B cell (primary cell): ENCODE results near the gene PNMA8C. TPM values are rescaled to one million over a fixed set of nuclear protein-coding genes. Genes with fewer than 3 reads are reported as not detected.

Experiments
- ATAC-seq: fragments of 200-7000 bp; cut with Tn5 transposase; one replicate; pipeline ENCODE4 v1.10.0; 2021; ENCODE audit warnings: low read depth, mild to moderate bottlenecking, moderate number of reproducible peaks, moderate library complexity
- CTCF ChIA-PET: fragments of 350-600 bp; sonication (Branson Sonifier 250); formaldehyde crosslinking; loops from one replicate; lab custom pipeline; 2021; ENCODE audit warnings: antibody characterized with exemption, inconsistent platforms; lab: Charles Lee
- POLR2A ChIA-PET: fragments of 350-600 bp; sonication (Branson Sonifier 250); formaldehyde crosslinking; loops from one replicate; lab custom pipeline; 2021; ENCODE audit warnings: antibody characterized with exemption; lab: Charles Lee
- DNase-seq: peaks from one replicate; pipeline ENCODE4 v3.0.0; 2013
- H2AFZ ChIP-seq: 2 replicates; pipeline ENCODE4 v1.6.1; 2012; ENCODE audit warnings: mild to moderate bottlenecking, low read depth, low read length; ENCODE audit not compliant: insufficient read depth, poor library complexity, severe bottlenecking
- H3K27ac ChIP-seq, 2 donors: 1 replicate in 1 of 2; 2 replicates in 1 of 2; pipeline ENCODE4 v1.5.1; 2012 to 2013; ENCODE audit warnings: low read length in 2 of 2, mild to moderate bottlenecking in 2 of 2, moderate library complexity in 1 of 2
- H3K27me3 ChIP-seq, 4 experiments: fragments of 200-600 bp in 1 of 4; sonication (generic) in 1 of 4; replicated peaks in 1 of 4; 1 replicate in 2 of 4; 2 replicates in 2 of 4; pipeline versions ENCODE4 v1.6.1 to v1.7.0; 2013 to 2016; ENCODE audit warnings: low read length in 3 of 4, mild to moderate bottlenecking in 2 of 4, mixed read lengths in 1 of 4, moderate library complexity in 1 of 4; ENCODE audit not compliant: insufficient read depth in 4 of 4, control insufficient read depth in 3 of 4; ENCODE audit errors: control extremely low read depth in 1 of 4
- H3K36me3 ChIP-seq, 2 experiments: replicated peaks in 1 of 2; 1 replicate in 1 of 2; 2 replicates in 1 of 2; pipeline versions ENCODE4 v1.6.1 to v1.7.1; 2013; ENCODE audit warnings: low read length in 1 of 2; ENCODE audit not compliant: insufficient read depth in 2 of 2, control insufficient read depth in 1 of 2; ENCODE audit errors: control extremely low read depth in 1 of 2, extremely low read depth in 1 of 2
- H3K4me1 ChIP-seq, 2 donors: fragments of 200-600 bp in 1 of 2; sonication (generic) in 1 of 2; 1 replicate in 1 of 2; 2 replicates in 1 of 2; pipeline versions ENCODE4 v1.5.1 to v1.6.1; 2013 to 2017; ENCODE audit warnings: low read length in 2 of 2; ENCODE audit not compliant: control insufficient read depth in 2 of 2, insufficient read depth in 2 of 2
- H3K4me2 ChIP-seq: replicated peaks from 2 replicates; pipeline ENCODE3; 2012; ENCODE audit warnings: mild to moderate bottlenecking, low read depth, low read length; ENCODE audit not compliant: poor library complexity, severe bottlenecking
- H3K4me3 ChIP-seq, 5 experiments: fragments of 200-600 bp in 1 of 5; sonication (generic) in 1 of 5; 1 replicate in 3 of 5; 2 replicates in 2 of 5; pipeline versions ENCODE4 v1.5.1 to v1.7.0; 2011 to 2016; ENCODE audit warnings: low read length in 4 of 5, mild to moderate bottlenecking in 4 of 5, low read depth in 2 of 5, control low read depth in 1 of 5, moderate library complexity in 1 of 5; ENCODE audit not compliant: insufficient read depth in 1 of 5; ENCODE audit errors: control extremely low read depth in 1 of 5, extremely low read depth in 1 of 5
- H3K79me2 ChIP-seq: fragments of 200-600 bp; sonication (generic); one replicate; pipeline ENCODE4 v1.6.0; 2016; ENCODE audit warnings: low read length; ENCODE audit not compliant: control insufficient read depth, insufficient read depth
- H3K9ac ChIP-seq: fragments of 200-600 bp; sonication (generic); 2 replicates; pipeline ENCODE4 v1.6.1; 2017; ENCODE audit warnings: mild to moderate bottlenecking, low read length, moderate library complexity
- H3K9me3 ChIP-seq, 3 donors: one replicate each; pipeline versions ENCODE4 v1.6.1 to v1.7.1; 2013; ENCODE audit warnings: low read length in 2 of 3; ENCODE audit not compliant: control insufficient read depth in 2 of 3, insufficient read depth in 1 of 3; ENCODE audit errors: control extremely low read depth in 1 of 3
- H4K20me1 ChIP-seq: 2 replicates; pipeline ENCODE4 v1.6.0; 2012; ENCODE audit warnings: mild to moderate bottlenecking, low read length; ENCODE audit not compliant: insufficient read depth, control insufficient read depth, poor library complexity, severe bottlenecking
- H3K27ac Mint-ChIP-seq: one replicate; pipeline ENCODE4 v1.8.0; 2021; ENCODE audit warnings: mixed read lengths
- H3K27me3 Mint-ChIP-seq: one replicate; pipeline ENCODE4 v1.8.0; 2021; ENCODE audit warnings: mixed read lengths
- H3K4me1 Mint-ChIP-seq: one replicate; pipeline ENCODE4 v1.8.0; 2021; ENCODE audit warnings: mixed read lengths
- H3K4me3 Mint-ChIP-seq: one replicate; pipeline ENCODE4 v1.8.0; 2021; ENCODE audit warnings: mixed read lengths
- H3K9me3 Mint-ChIP-seq: one replicate; pipeline ENCODE4 v1.8.0; 2022; ENCODE audit warnings: mixed read lengths; ENCODE audit not compliant: insufficient read depth
- EZH2 ChIP-seq: IDR thresholded peaks from 2 replicates; pipeline ENCODE4 v1.6.1; 2012; ENCODE audit warnings: borderline replicate concordance, low read depth, mild to moderate bottlenecking, moderate library complexity, low read length; ENCODE audit not compliant: insufficient read depth, poor library complexity, severe bottlenecking
- WGBS: methylation state at CpG from one replicate; pipeline ENCODE4 v1.1.5; 2013; ENCODE audit warnings: missing lambda C conversion rate; ENCODE audit not compliant: insufficient coverage; 5-methylcytosine and 5-hydroxymethylcytosine counted together
- intact Hi-C: fragments of 100-400 bp; cut with micrococcal nuclease; formaldehyde crosslinking; loops from one replicate; pipeline ENCODE4 v1.10.0; 2022
- polyA plus RNA-seq: library from polyadenylated mRNA; depleted of rRNA; stranded (reverse); fragments of >200 nt; gene quantifications from 2 replicates; pipeline ENCODE4 v1.2.3, GENCODE V29; 2012
- total RNA-seq, 2 donors: library from RNA; stranded (reverse); fragments of 120-200 nt in 1 of 2; gene quantifications; 1 replicate in 1 of 2; 2 replicates in 1 of 2; pipeline versions ENCODE4 v1.2.3 to v1.2.4, GENCODE V29; 2013 to 2022
- TF ChIP-seq, protein P1 (sequence below): fragments of 200-600 bp; IDR thresholded peaks from one replicate; pipeline ENCODE4 v1.8.0; 2022; ENCODE audit warnings: antibody characterized with exemption, mild to moderate bottlenecking

The PNMA8C gene
- total and polyA plus RNA-seq, 2 donors (not counting 1 experiment from before 2014, with no cell fraction given) = not detected

DNA sequence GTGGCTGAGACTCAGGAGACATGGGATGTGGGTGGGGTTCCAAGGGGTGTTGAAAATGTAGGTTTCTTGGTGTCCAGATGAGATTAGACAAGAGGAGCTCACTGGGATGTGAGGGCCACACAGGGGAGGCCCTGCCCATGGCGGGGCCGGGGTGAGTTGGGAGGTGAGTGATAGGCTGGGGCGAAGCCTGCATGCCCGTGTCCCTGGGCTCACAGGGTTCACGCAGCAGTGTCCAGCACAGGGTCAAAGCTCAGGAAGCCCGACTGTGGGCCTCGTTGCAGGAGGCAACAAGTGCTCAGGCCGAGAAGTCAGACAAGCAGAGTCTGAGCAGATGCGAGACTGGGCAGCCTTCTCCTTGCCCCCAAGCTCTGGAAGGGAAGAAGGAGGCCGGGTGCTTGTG is 42.6 kb downstream of the PNMA8C start:
- H3K4me3 Mint-ChIP-seq = no peak overlapping the region

GRCh38 chr19:46385636-46386035 is 43.1 kb downstream of the PNMA8C start:
- H3K4me3 Mint-ChIP-seq = no peak overlapping the region
- no peaks in the 10 kb centered on the region for H3K4me1 Mint-ChIP-seq
- Histone ChIP-seq H4K20me1 (no peaks in the 10 kb centered on the region), H3K4me2 (no peak overlapping the region), H3K9ac (no peak overlapping the region), H2AFZ (no peak overlapping the region), H3K4me1 (no peaks in the 10 kb centered on the region), H3K27me3 (no peaks in the 10 kb centered on the region), H3K79me2 (peaks cover 2% of the 10 kb centered on the region), H3K36me3 (peaks cover 0 to 77% of the 10 kb centered on the region in 2 experiments), H3K9me3 (no peaks in the 10 kb centered on the region), H3K4me3 (no peak overlapping the region), H3K27ac (no peak overlapping the region)
- CTCF ChIA-PET = interaction anchor here (0.7 to 1.4 kb wide), 2 partner anchors 10 to 60 kb away, joined by 3 to 6 read pairs; no protein-coding TSS in a partner anchor
- no peak for DNase-seq
- intact Hi-C loops = no loop called here
- no peak overlapping the region for H3K27ac Mint-ChIP-seq
- TF ChIP-seq, protein P1, sequence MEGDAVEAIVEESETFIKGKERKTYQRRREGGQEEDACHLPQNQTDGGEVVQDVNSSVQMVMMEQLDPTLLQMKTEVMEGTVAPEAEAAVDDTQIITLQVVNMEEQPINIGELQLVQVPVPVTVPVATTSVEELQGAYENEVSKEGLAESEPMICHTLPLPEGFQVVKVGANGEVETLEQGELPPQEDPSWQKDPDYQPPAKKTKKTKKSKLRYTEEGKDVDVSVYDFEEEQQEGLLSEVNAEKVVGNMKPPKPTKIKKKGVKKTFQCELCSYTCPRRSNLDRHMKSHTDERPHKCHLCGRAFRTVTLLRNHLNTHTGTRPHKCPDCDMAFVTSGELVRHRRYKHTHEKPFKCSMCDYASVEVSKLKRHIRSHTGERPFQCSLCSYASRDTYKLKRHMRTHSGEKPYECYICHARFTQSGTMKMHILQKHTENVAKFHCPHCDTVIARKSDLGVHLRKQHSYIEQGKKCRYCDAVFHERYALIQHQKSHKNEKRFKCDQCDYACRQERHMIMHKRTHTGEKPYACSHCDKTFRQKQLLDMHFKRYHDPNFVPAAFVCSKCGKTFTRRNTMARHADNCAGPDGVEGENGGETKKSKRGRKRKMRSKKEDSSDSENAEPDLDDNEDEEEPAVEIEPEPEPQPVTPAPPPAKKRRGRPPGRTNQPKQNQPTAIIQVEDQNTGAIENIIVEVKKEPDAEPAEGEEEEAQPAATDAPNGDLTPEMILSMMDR = no peak
- POLR2A ChIA-PET = no interaction called here
- H3K27me3 Mint-ChIP-seq = no peaks in the 10 kb centered on the region
- WGBS = 89% methylated on average over 11 of the region's 11 CpGs
- no peak for ATAC-seq
- H3K9me3 Mint-ChIP-seq = no peaks in the 10 kb centered on the region

More for the DNA sequence above, 42.6 kb downstream of the PNMA8C start:
- no peak overlapping the region for H3K9ac ChIP-seq
- no peak overlapping the region for H2AFZ ChIP-seq
- H3K27ac ChIP-seq = no peak overlapping the region
- no peaks in the 10 kb centered on the region for H3K9me3 ChIP-seq
- DNase-seq = no peak
- peaks cover 2% of the 10 kb centered on the region for H3K79me2 ChIP-seq
- H3K4me1 ChIP-seq = no peaks in the 10 kb centered on the region
- no peak for TF ChIP-seq EZH2
- TF ChIP-seq, protein P1 = no peak
- ChIA-PET POLR2A (no interaction called here), CTCF (interaction anchor here (0.7 to 1.4 kb wide), 2 partner anchors 9 to 60 kb away, joined by 3 to 6 read pairs; no protein-coding TSS in a partner anchor)
- Mint-ChIP-seq H3K27me3 (no peaks in the 10 kb centered on the region), H3K4me1 (no peaks in the 10 kb centered on the region), H3K27ac (no peak overlapping the region), H3K9me3 (no peaks in the 10 kb centered on the region)
- ATAC-seq = no peak
- 98% methylated on average over 9 of the region's 10 CpGs for WGBS
- intact Hi-C loops = no loop called here
- peaks cover 0 to 78% of the 10 kb centered on the region in 2 experiments for H3K36me3 ChIP-seq
- H3K4me2 ChIP-seq = no peak overlapping the region
- H3K27me3 ChIP-seq = no peaks in the 10 kb centered on the region
- no peaks in the 10 kb centered on the region for H4K20me1 ChIP-seq
- no peak overlapping the region for H3K4me3 ChIP-seq
